HepG2 (cell line): ENCODE measurements around the gene FCGBP. TPM values are rescaled to one million over a fixed set of nuclear protein-coding genes. Genes with fewer than 3 reads are reported as not detected.

Source experiments
- ATAC-seq: fragments of 200-7000 bp; cut with Tn5 transposase; 3 replicates; pipeline ENCODE4 v1.9.1; 2020; ENCODE audit warnings: mild to moderate bottlenecking, moderate library complexity
- BruUV-seq: library from RNA; stranded (reverse); fragments of 400-500 nt; replicated peaks from 2 replicates; lab custom pipeline; 2021; lab: Mats Ljungman, UMichigan
- CTCF ChIA-PET: fragments of 300-600 bp; formaldehyde crosslinking; extraction: SDS; loops from one replicate; lab custom pipeline; 2021; ENCODE audit warnings: low total read pairs, inconsistent platforms, low intra/inter-chr PET ratio; lab: Yijun Ruan, JAX
- POLR2A ChIA-PET: fragments of 350-600 bp; sonication (Branson Sonifier 250); formaldehyde crosslinking; loops from one replicate; lab custom pipeline; 2020; ENCODE audit warnings: antibody characterized with exemption, inconsistent platforms; lab: Yijun Ruan, JAX
- DNase-seq: peaks from one replicate; pipeline ENCODE4 v3.0.0-alpha.2; 2015; ENCODE audit warnings: low spot score
- FAIRE-seq: peaks from 3 replicates; lab custom pipeline; 2011; peaks lifted over from hg19 to GRCh38; lab: Jason Lieb, UNC
- H2AFZ ChIP-seq: one replicate; pipeline ENCODE4 v1.6.1; 2011; ENCODE audit warnings: low read length, inconsistent platforms
- H3K27ac ChIP-seq: fragments of 300-600 bp; 3 replicates; pipeline ENCODE4 v1.8.0; 2011; ENCODE audit warnings: mixed run types, mild to moderate bottlenecking, mixed read lengths, low read length, inconsistent platforms; ENCODE audit not compliant: insufficient read depth; ENCODE audit errors: extremely low read length
- H3K27me3 ChIP-seq, 2 experiments: fragments of 200-600 bp in 1 of 2; 2 replicates in 1 of 2; 3 replicates in 1 of 2; pipeline versions ENCODE4 v1.6.0 to v1.8.0; 2011; ENCODE audit warnings: low read length in 2 of 2, mild to moderate bottlenecking in 2 of 2, moderate library complexity in 2 of 2, inconsistent platforms in 1 of 2; ENCODE audit not compliant: insufficient read depth in 2 of 2, control insufficient read depth in 1 of 2
- H3K36me3 ChIP-seq, 2 experiments: fragments of 200-600 bp in 1 of 2; replicated peaks in 1 of 2; 2 replicates in 1 of 2; 3 replicates in 1 of 2; pipeline versions ENCODE4 v1.5.1 to v1.8.0; 2011; ENCODE audit warnings: low read length in 2 of 2, inconsistent platforms in 1 of 2; ENCODE audit not compliant: insufficient read depth in 2 of 2, control insufficient read depth in 1 of 2
- H3K4me1 ChIP-seq: 2 replicates; pipeline ENCODE4 v1.5.1; 2012; ENCODE audit warnings: low read length, inconsistent platforms; ENCODE audit not compliant: insufficient read depth
- H3K4me2 ChIP-seq: 2 replicates; pipeline ENCODE4 v1.6.0; 2011; ENCODE audit warnings: low read depth, low read length, inconsistent platforms
- H3K4me3 ChIP-seq, 3 experiments: fragments of 200-600 bp in 1 of 3; sonication (generic), shearing (Covaris generic) in 1 of 3; replicated peaks in 1 of 3; 2 replicates each; pipeline ENCODE4 v1.5.1; 2011 to 2016; ENCODE audit warnings: low read length in 3 of 3, inconsistent platforms in 2 of 3, low read depth in 2 of 3, mild to moderate bottlenecking in 2 of 3, control low read depth in 1 of 3, mixed read lengths in 1 of 3; ENCODE audit not compliant: insufficient read depth in 1 of 3
- H3K79me2 ChIP-seq: one replicate; pipeline ENCODE4 v1.6.1; 2011; ENCODE audit warnings: low read length, inconsistent platforms; ENCODE audit not compliant: insufficient read depth
- H3K9ac ChIP-seq: 2 replicates; pipeline ENCODE4 v1.6.0; 2011; ENCODE audit warnings: mild to moderate bottlenecking, low read depth, low read length, inconsistent platforms; ENCODE audit not compliant: insufficient read depth
- H3K9me3 ChIP-seq: 2 replicates; pipeline ENCODE4 v1.5.1; 2012; ENCODE audit warnings: mild to moderate bottlenecking, low read length
- H4K20me1 ChIP-seq: 2 replicates; pipeline ENCODE4 v1.6.0; 2011; ENCODE audit warnings: inconsistent platforms, mild to moderate bottlenecking, low read length, moderate library complexity; ENCODE audit not compliant: insufficient read depth
- FOXA1 ChIP-seq, 2 experiments: fragments of 450-650 bp in 1 of 2; sonication (generic) in 1 of 2; formaldehyde crosslinking in 1 of 2; IDR thresholded peaks; 2 replicates each; pipeline versions ENCODE4 v1.4.0 to v1.6.1; 2016 to 2020; ENCODE audit warnings: missing genetic modification reagents in 1 of 2
- FOXJ3 ChIP-seq: sonication (generic); formaldehyde crosslinking; IDR thresholded peaks from 2 replicates; pipeline ENCODE4 v1.4.0; 2020; ENCODE audit warnings: missing genetic modification reagents, mild to moderate bottlenecking, borderline replicate concordance
- GLI4 ChIP-seq: sonication (generic); formaldehyde crosslinking; IDR thresholded peaks from 2 replicates; pipeline ENCODE4 v1.5.1; 2020; ENCODE audit warnings: missing genetic modification reagents, mild to moderate bottlenecking, moderate library complexity, borderline replicate concordance
- NCOA5 ChIP-seq: sonication (generic); formaldehyde crosslinking; IDR thresholded peaks from 2 replicates; pipeline ENCODE4 v1.4.0; 2020; ENCODE audit warnings: missing genetic modification reagents
- PTBP1 ChIP-seq: fragments of 200-400 bp; formaldehyde crosslinking; IDR thresholded peaks from 2 replicates; pipeline ENCODE4 v1.6.1; 2018; ENCODE audit warnings: low read length, low read depth; ENCODE audit not compliant: poor library complexity, severe bottlenecking
- ZNF160 ChIP-seq: sonication (generic); formaldehyde crosslinking; IDR thresholded peaks from 2 replicates; pipeline ENCODE4 v1.8.0; 2022; ENCODE audit warnings: mild to moderate bottlenecking, inconsistent platforms, missing genetic modification reagents
- ZNF260 ChIP-seq: sonication (generic); formaldehyde crosslinking; IDR thresholded peaks from 2 replicates; pipeline ENCODE4 v1.4.0; 2020; ENCODE audit warnings: missing genetic modification reagents, low read depth, mild to moderate bottlenecking, borderline replicate concordance
- ZNF343 ChIP-seq: sonication (generic); formaldehyde crosslinking; IDR thresholded peaks from 2 replicates; pipeline ENCODE4 v1.4.0; 2020; ENCODE audit warnings: mild to moderate bottlenecking, missing genetic modification reagents
- ZNF619 ChIP-seq: sonication (generic); formaldehyde crosslinking; IDR thresholded peaks from 2 replicates; pipeline ENCODE4 v1.4.0; 2020; ENCODE audit warnings: mild to moderate bottlenecking, missing genetic modification reagents
- WGBS: methylation state at CpG from one replicate; pipeline ENCODE4 v1.1.6; 2017; ENCODE audit warnings: low lambda C conversion rate; 5-methylcytosine and 5-hydroxymethylcytosine counted together
- in situ Hi-C: cut with HindIII; loops from 2 replicates; pipeline ENCODE4 v1.10.0; 2017; ENCODE audit warnings: low pct_unique_long_range_greater_than_20kb; ENCODE audit not compliant: extremely low pct_ligation_motif_present
- intact Hi-C: fragments of 100-400 bp; cut with micrococcal nuclease; formaldehyde crosslinking; loops from one replicate; pipeline ENCODE4 v1.10.0; 2022; ENCODE audit not compliant: unreplicated experiment
- polyA plus RNA-seq, 8 experiments: library from polyadenylated mRNA; depleted of rRNA in 3 of 8; stranded (reverse) in 7 of 8; unstranded in 1 of 8; fragments of >200 nt; fragmentation: Illumina TruSeq in 4 of 8; extraction: Trizol in 4 of 8; gene quantifications; 2 replicates each; pipeline versions ENCODE4 v1.2.1 to v1.2.3, GENCODE V29; 2011 to 2016; ENCODE audit warnings: low read depth in 4 of 8, missing spikeins in 1 of 8, mixed read lengths in 1 of 8; ENCODE audit not compliant: insufficient read depth in 1 of 8
- total RNA-seq, 5 experiments: library from RNA; depleted of rRNA; stranded (reverse); fragments of >200 nt; fragmentation: Illumina TruSeq; extraction: Trizol; gene quantifications; 2 replicates each; pipeline ENCODE4 v1.2.3, GENCODE V29; 2016; ENCODE audit warnings: low read depth in 1 of 5
- TF ChIP-seq, protein P1 (sequence below): sonication (generic); formaldehyde crosslinking; IDR thresholded peaks from 2 replicates; pipeline ENCODE4 v1.5.0; 2020; ENCODE audit warnings: mild to moderate bottlenecking, low read depth, missing genetic modification reagents, borderline replicate concordance

The FCGBP gene
- total and polyA plus RNA-seq, 2 of the 13 experiments (the other 11 are each of a cell fraction or from before 2014, with no cell fraction given) = 1.3 to 7.0 TPM

DNA sequence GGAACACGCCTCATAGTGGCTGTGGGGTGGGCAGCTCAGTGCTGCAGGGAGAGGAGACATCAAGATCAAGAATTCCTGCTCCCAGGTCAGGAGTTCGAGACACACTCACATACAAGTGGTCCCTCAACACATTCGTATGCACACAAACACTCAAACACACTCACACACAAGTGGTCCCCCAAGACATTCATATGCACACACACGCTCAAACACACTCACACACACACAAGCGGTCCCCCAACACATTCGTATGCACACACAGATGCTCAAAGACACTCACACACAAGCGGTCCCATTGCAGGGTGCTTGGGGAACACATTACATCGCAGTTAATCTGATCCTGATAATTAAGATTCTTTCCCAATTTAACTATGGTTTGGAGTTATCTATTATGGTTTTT is 28.2 kb downstream of the FCGBP start:
- no peaks in the 10 kb centered on the region for H3K9me3 ChIP-seq
- DNase-seq = no peak
- no peaks in the 10 kb centered on the region for H3K27me3 ChIP-seq
- BruUV-seq = no TSS peak
- in situ Hi-C loops (no loop called here), intact Hi-C loops (no loop called here)
- H3K9ac ChIP-seq = no peak overlapping the region
- no peak for TF ChIP-seq FOXA1 (IDR thresholded peaks at IDR 0.05)
- no peak for TF ChIP-seq FOXA1 (CRISPR knock-in tag; IDR thresholded peaks at IDR 0.05)
- TF ChIP-seq ZNF619 (CRISPR knock-in tag) = no peak
- no peak for TF ChIP-seq ZNF260 (CRISPR knock-in tag)
- TF ChIP-seq NCOA5 = no peak
- no peak for TF ChIP-seq ZNF160
- no peak for TF ChIP-seq ZNF343 (CRISPR knock-in tag)
- TF ChIP-seq FOXJ3 = no peak
- TF ChIP-seq PTBP1 = no peak
- TF ChIP-seq GLI4 (CRISPR knock-in tag) = no peak
- TF ChIP-seq, protein P1, sequence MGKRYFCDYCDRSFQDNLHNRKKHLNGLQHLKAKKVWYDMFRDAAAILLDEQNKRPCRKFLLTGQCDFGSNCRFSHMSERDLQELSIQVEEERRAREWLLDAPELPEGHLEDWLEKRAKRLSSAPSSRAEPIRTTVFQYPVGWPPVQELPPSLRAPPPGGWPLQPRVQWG (CRISPR knock-in tag) = no peak
- POLR2A ChIA-PET = no interaction called here
- no peaks in the 10 kb centered on the region for H3K79me2 ChIP-seq
- 85% methylated on average over 8 of the region's 8 CpGs for WGBS
- H3K36me3 ChIP-seq = no peaks in the 10 kb centered on the region
- no peak for FAIRE-seq
- CTCF ChIA-PET = no interaction called here
- H3K27ac ChIP-seq = no peak overlapping the region
- ATAC-seq = no peak
- no peak overlapping the region for H2AFZ ChIP-seq
- peaks cover 26% of the 10 kb centered on the region for H3K4me1 ChIP-seq
- H3K4me3 ChIP-seq = no peak overlapping the region
- H3K4me2 ChIP-seq = no peak overlapping the region
- H4K20me1 ChIP-seq = no peaks in the 10 kb centered on the region
